Epithelial cell of proximal tubule (primary cell): ENCODE results near the gene FRAS1. TPM values are rescaled to one million over a fixed set of nuclear protein-coding genes. Genes with fewer than 3 reads are reported as not detected.

Experiments
- DNase-seq: peaks from one replicate; pipeline ENCODE4 v3.0.0-alpha.2; 2011; ENCODE audit warnings: low read depth
- H3K4me3 ChIP-seq: 2 replicates; pipeline ENCODE4 v1.5.1; 2011; ENCODE audit warnings: low read depth, mild to moderate bottlenecking, low read length
- CTCF ChIP-seq: conservative IDR thresholded peaks from 2 replicates; pipeline ENCODE4 v1.5.1; 2012; ENCODE audit warnings: low read depth, mild to moderate bottlenecking, low read length
- total RNA-seq: library from RNA; depleted of rRNA; stranded (reverse); fragments of >200 nt; gene quantifications from 2 replicates; pipeline ENCODE4 v1.2.3, GENCODE V29; 2015

Gene FRAS1
- total RNA-seq, 1 donor from 2014 or later = 9.1 TPM

GRCh38 chr4:78213218-78213617, 156.1 kb downstream of the FRAS1 start:
- DNase-seq = no peak
- H3K4me3 ChIP-seq = no peak overlapping the region
- no peak for TF ChIP-seq CTCF

- no peak for DNase-seq
- TF ChIP-seq CTCF = no peak
- H3K4me3 ChIP-seq = no peak overlapping the region
Measured at GRCh38 chr4:78214078-78214477, 157.0 kb downstream of the FRAS1 start.

- TF ChIP-seq CTCF = no peak
- no peak overlapping the region for H3K4me3 ChIP-seq
- DNase-seq = no peak
Measured at GRCh38 chr4:78217557-78217956, 160.4 kb downstream of the FRAS1 start.

GRCh38 chr4:78218260-78218659, 161.1 kb downstream of the FRAS1 start:
- no peak for TF ChIP-seq CTCF
- DNase-seq = no peak
- H3K4me3 ChIP-seq = no peak overlapping the region

GRCh38 chr4:78219825-78220224, 162.7 kb downstream of the FRAS1 start:
- no peak overlapping the region for H3K4me3 ChIP-seq
- no peak for TF ChIP-seq CTCF
- no peak for DNase-seq

- no peak for DNase-seq
- no peak overlapping the region for H3K4me3 ChIP-seq
- TF ChIP-seq CTCF = no peak
Measured at GRCh38 chr4:78220283-78220682, 163.2 kb downstream of the FRAS1 start.

GRCh38 chr4:78222575-78223186, 165.6 kb downstream of the FRAS1 start:
- TF ChIP-seq CTCF = no peak
- H3K4me3 ChIP-seq = no peak overlapping the region
- no peak for DNase-seq
